ENCODE measurements around the gene CCDC192. TPM values are rescaled to one million over a fixed set of nuclear protein-coding genes. Genes with fewer than 3 reads are reported as not detected.

Gene CCDC192
- total and polyA plus RNA-seq, 10 of the 15 experiments (the other 5 are each of a cell fraction or from before 2014, with no cell fraction given) = 0.20 to 0.79 (median 0.32) TPM; not detected in 4

DNA sequence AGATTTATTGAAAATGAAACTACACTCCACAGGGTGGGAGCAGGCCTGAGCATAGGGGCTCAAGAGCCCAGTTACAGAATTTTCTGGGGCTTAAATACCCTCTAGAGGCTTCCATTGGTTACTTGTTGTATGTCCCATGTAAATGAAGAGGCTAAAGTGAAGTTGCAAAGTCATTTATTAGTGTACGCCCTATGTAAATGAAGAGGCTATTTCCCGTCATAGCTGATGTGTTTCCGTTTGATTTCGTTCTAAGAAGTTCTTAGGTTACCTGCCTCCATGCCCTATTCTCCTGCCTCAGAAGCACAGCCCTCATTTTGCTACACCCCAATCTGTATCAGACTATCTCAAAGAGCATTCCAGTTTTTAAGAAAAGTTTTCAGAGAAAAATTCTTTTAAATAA lies 273.3 kb downstream of the CCDC192 start:
- Histone ChIP-seq H2AFZ (ENCODE audit: control insufficient read depth, low read depth, low read length) (no peak overlapping the region; the same call in 1 of the 2 replicates), H3K9ac (ENCODE audit: control insufficient read depth, insufficient read depth, low read length) (no peak overlapping the region), H3K4me2 (ENCODE audit: control insufficient read depth, insufficient read depth) (no peak overlapping the region), H3K4me3 (no peak overlapping the region), H3K27ac (ENCODE audit: control insufficient read depth, insufficient read depth) (no peak overlapping the region), H3K9me3 (replicated peaks; ENCODE audit: control insufficient read depth, insufficient read depth, low read length) (no peaks in the 10 kb centered on the region), H4K20me1 (ENCODE audit: control insufficient read depth, insufficient read depth) (no peaks in the 10 kb centered on the region), H3K36me3 (ENCODE audit: control insufficient read depth in 2 of 2, insufficient read depth in 2 of 2, low read length in 1 of 2) (no peaks in the 10 kb centered on the region), H3K27me3 (replicated peaks in 1 of 2; ENCODE audit: control insufficient read depth in 2 of 2, insufficient read depth in 2 of 2, low read length in 1 of 2) (no peaks in the 10 kb centered on the region), H3K4me1 (ENCODE audit: control insufficient read depth, insufficient read depth, low read length) (no peaks in the 10 kb centered on the region), H3K79me2 (ENCODE audit: control insufficient read depth, insufficient read depth, low read length) (no peaks in the 10 kb centered on the region)
- CTCF ChIA-PET = interaction anchor here (1.3 kb wide), 1 partner anchor 31 kb away, joined by 3 read pairs; no protein-coding TSS in a partner anchor
- POLR2A ChIA-PET = no interaction called here
- FAIRE-seq (no peak), DNase-seq (ENCODE audit: low read depth, low spot score) (no peak), ATAC-seq (peak; percentile 46; the same call in 2 of the 3 replicates)
- TF ChIP-seq, protein P1, sequence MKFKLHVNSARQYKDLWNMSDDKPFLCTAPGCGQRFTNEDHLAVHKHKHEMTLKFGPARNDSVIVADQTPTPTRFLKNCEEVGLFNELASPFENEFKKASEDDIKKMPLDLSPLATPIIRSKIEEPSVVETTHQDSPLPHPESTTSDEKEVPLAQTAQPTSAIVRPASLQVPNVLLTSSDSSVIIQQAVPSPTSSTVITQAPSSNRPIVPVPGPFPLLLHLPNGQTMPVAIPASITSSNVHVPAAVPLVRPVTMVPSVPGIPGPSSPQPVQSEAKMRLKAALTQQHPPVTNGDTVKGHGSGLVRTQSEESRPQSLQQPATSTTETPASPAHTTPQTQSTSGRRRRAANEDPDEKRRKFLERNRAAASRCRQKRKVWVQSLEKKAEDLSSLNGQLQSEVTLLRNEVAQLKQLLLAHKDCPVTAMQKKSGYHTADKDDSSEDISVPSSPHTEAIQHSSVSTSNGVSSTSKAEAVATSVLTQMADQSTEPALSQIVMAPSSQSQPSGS (IDR thresholded peaks at IDR 0.05; ENCODE audit: low read length) = no peak
- TF ChIP-seq, protein P2, sequence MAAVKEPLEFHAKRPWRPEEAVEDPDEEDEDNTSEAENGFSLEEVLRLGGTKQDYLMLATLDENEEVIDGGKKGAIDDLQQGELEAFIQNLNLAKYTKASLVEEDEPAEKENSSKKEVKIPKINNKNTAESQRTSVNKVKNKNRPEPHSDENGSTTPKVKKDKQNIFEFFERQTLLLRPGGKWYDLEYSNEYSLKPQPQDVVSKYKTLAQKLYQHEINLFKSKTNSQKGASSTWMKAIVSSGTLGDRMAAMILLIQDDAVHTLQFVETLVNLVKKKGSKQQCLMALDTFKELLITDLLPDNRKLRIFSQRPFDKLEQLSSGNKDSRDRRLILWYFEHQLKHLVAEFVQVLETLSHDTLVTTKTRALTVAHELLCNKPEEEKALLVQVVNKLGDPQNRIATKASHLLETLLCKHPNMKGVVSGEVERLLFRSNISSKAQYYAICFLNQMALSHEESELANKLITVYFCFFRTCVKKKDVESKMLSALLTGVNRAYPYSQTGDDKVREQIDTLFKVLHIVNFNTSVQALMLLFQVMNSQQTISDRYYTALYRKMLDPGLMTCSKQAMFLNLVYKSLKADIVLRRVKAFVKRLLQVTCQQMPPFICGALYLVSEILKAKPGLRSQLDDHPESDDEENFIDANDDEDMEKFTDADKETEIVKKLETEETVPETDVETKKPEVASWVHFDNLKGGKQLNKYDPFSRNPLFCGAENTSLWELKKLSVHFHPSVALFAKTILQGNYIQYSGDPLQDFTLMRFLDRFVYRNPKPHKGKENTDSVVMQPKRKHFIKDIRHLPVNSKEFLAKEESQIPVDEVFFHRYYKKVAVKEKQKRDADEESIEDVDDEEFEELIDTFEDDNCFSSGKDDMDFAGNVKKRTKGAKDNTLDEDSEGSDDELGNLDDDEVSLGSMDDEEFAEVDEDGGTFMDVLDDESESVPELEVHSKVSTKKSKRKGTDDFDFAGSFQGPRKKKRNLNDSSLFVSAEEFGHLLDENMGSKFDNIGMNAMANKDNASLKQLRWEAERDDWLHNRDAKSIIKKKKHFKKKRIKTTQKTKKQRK (IDR thresholded peaks at IDR 0.05; ENCODE audit: low read depth, low read length) = no peak
- TF ChIP-seq, protein P3, sequence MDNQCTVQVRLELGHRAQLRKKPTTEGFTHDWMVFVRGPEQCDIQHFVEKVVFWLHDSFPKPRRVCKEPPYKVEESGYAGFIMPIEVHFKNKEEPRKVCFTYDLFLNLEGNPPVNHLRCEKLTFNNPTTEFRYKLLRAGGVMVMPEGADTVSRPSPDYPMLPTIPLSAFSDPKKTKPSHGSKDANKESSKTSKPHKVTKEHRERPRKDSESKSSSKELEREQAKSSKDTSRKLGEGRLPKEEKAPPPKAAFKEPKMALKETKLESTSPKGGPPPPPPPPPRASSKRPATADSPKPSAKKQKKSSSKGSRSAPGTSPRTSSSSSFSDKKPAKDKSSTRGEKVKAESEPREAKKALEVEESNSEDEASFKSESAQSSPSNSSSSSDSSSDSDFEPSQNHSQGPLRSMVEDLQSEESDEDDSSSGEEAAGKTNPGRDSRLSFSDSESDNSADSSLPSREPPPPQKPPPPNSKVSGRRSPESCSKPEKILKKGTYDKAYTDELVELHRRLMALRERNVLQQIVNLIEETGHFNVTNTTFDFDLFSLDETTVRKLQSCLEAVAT (IDR thresholded peaks at IDR 0.05) = no peak
- TF ChIP-seq SUZ12 (IDR thresholded peaks at IDR 0.05; ENCODE audit: unreplicated experiment) (no peak), PML (IDR thresholded peaks at IDR 0.05; ENCODE audit: low read length) (no peak), FOXK2 (IDR thresholded peaks at IDR 0.05) (no peak), BHLHE40 (IDR thresholded peaks at IDR 0.05; ENCODE audit: borderline replicate concordance in 1 of 2, low read depth in 2 of 2, low read length in 1 of 2) (no peak), BACH1 (IDR thresholded peaks at IDR 0.05; ENCODE audit: borderline replicate concordance) (no peak), SPI1 (IDR thresholded peaks at IDR 0.05; ENCODE audit: borderline replicate concordance, insufficient read depth, low read depth, low read length) (no peak), SP1 (IDR thresholded peaks at IDR 0.05; ENCODE audit: low read depth, low read length) (no peak)
- TF ChIP-seq, protein P4, sequence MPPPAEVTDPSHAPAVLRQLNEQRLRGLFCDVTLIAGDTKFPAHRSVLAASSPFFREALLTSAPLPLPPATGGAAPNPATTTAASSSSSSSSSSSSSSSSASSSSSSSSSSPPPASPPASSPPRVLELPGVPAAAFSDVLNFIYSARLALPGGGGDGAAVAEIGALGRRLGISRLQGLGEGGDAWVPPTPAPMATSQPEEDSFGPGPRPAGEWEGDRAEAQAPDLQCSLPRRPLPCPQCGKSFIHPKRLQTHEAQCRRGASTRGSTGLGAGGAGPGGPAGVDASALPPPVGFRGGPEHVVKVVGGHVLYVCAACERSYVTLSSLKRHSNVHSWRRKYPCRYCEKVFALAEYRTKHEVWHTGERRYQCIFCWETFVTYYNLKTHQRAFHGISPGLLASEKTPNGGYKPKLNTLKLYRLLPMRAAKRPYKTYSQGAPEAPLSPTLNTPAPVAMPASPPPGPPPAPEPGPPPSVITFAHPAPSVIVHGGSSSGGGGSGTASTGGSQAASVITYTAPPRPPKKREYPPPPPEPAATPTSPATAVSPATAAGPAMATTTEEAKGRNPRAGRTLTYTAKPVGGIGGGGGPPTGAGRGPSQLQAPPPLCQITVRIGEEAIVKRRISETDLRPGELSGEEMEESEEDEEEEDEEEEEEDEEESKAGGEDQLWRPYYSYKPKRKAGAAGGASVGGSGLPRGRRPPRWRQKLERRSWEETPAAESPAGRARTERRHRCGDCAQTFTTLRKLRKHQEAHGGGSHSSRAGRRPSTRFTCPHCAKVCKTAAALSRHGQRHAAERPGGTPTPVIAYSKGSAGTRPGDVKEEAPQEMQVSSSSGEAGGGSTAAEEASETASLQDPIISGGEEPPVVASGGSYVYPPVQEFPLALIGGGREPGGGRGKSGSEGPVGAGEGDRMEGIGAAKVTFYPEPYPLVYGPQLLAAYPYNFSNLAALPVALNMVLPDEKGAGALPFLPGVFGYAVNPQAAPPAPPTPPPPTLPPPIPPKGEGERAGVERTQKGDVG (CRISPR knock-in tag; IDR thresholded peaks at IDR 0.05) = no peak
- TF ChIP-seq, protein P5, sequence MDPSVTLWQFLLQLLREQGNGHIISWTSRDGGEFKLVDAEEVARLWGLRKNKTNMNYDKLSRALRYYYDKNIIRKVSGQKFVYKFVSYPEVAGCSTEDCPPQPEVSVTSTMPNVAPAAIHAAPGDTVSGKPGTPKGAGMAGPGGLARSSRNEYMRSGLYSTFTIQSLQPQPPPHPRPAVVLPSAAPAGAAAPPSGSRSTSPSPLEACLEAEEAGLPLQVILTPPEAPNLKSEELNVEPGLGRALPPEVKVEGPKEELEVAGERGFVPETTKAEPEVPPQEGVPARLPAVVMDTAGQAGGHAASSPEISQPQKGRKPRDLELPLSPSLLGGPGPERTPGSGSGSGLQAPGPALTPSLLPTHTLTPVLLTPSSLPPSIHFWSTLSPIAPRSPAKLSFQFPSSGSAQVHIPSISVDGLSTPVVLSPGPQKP (IDR thresholded peaks at IDR 0.05; ENCODE audit: low read depth, low read length) = no peak
- RAD21 ChIA-PET (ENCODE audit: unreplicated experiment) = no interaction called here
- in situ Hi-C loops (cut with MboI) = no loop called here
- SMC1A ChIA-PET (ENCODE audit: uncharacterized antibody, unreplicated experiment) = interaction anchor here (2.3 kb wide), 1 partner anchor 14 kb away, joined by 7 read pairs; no protein-coding TSS in a partner anchor
- 98% methylated on average over 4 of the region's 4 CpGs for WGBS (ENCODE audit: insufficient coverage, insufficient replicate concordance, low lambda C conversion rate, missing lambda C conversion rate)
- intact Hi-C loops (cut with micrococcal nuclease; ENCODE audit: unreplicated experiment) = no loop called here
- BruUV-seq (replicated peaks) = no TSS peak

Measured in GM12878 (cell line).